GM12892 (cell line): ENCODE data around the gene SCAPER.

Experiments used
- POLR2A ChIP-seq: IDR thresholded peaks from 2 replicates; pipeline ENCODE4 v1.6.1; 2011; ENCODE audit warnings: low read depth, low read length, control low read depth
- POLR2AphosphoS5 ChIP-seq: IDR thresholded peaks from 2 replicates; pipeline ENCODE4 v1.6.1; 2011; ENCODE audit warnings: low read depth, low read length, control low read depth

- TF ChIP-seq POLR2AphosphoS5 (no peak), POLR2A (no peak)
Observed at GRCh38 chr15:76384409-76384808, 520.7 kb downstream of the SCAPER start.
